Endothelial cell of hepatic sinusoid (primary cell): Measurements from ENCODE around the gene CEP41.

ENCODE experiments used
- in situ Hi-C: cut with HindIII; loops from 2 replicates; pipeline ENCODE4 v1.10.0; 2017; ENCODE audit warnings: low sequenced_read_pairs

CEP41 gene

GRCh38 chr7:130440527-130441365, at the start of gene CEP41:
Gene CEP41, minus strand, starts transcription at chr7:130441016. Its CDS starts 50 bp downstream, at chr7:130440966.
- in situ Hi-C loops: loop anchor here (5.0 kb wide), 1 partner anchor 88 kb away; no protein-coding TSS in a partner anchor

- in situ Hi-C loops: no loop called here
Measured at GRCh38 chr7:130490311-130490791, 49.5 kb upstream of the CEP41 start.

- in situ Hi-C loops: no loop called here
Measured at GRCh38 chr7:130489140-130489983, 48.5 kb upstream of the CEP41 start.

- in situ Hi-C loops: no loop called here
Measured at GRCh38 chr7:130488392-130489139, 47.8 kb upstream of the CEP41 start.

- in situ Hi-C loops: no loop called here
Measured at GRCh38 chr7:130486954-130487436, 46.2 kb upstream of the CEP41 start.

GRCh38 chr7:130486114-130486953, 45.5 kb upstream of the CEP41 start:
- in situ Hi-C loops: no loop called here

- in situ Hi-C loops: no loop called here
Measured at GRCh38 chr7:130485734-130486113, 44.9 kb upstream of the CEP41 start.

GRCh38 chr7:130483031-130483430, 42.2 kb upstream of the CEP41 start:
- in situ Hi-C loops: no loop called here

GRCh38 chr7:130481898-130482297, 41.1 kb upstream of the CEP41 start:
- in situ Hi-C loops: no loop called here

GRCh38 chr7:130479716-130480400, 39.0 kb upstream of the CEP41 start:
- in situ Hi-C loops: loop anchor here (10.0 kb wide), 1 partner anchor 185 kb away; the partner anchor contains the start of gene CPA4

- in situ Hi-C loops: loop anchor here (10.0 kb wide), 1 partner anchor 184 kb away; the partner anchor contains the start of gene CPA4
Measured at GRCh38 chr7:130478991-130479390, 38.2 kb upstream of the CEP41 start.

- in situ Hi-C loops: loop anchor here (10.0 kb wide), 1 partner anchor 182 kb away; the partner anchor contains the start of gene CPA4
Measured at GRCh38 chr7:130476297-130477150, 35.7 kb upstream of the CEP41 start.

- in situ Hi-C loops: loop anchor here (10.0 kb wide), 1 partner anchor 181 kb away; the partner anchor contains the start of gene CPA4
Measured at GRCh38 chr7:130475776-130476175, 35.0 kb upstream of the CEP41 start.

GRCh38 chr7:130473876-130474275, 33.1 kb upstream of the CEP41 start:
- in situ Hi-C loops: loop anchor here (10.0 kb wide), 1 partner anchor 179 kb away; the partner anchor contains the start of gene CPA4

GRCh38 chr7:130473289-130473688, 32.5 kb upstream of the CEP41 start:
- in situ Hi-C loops: loop anchor here (10.0 kb wide), 1 partner anchor 178 kb away; the partner anchor contains the start of gene CPA4

GRCh38 chr7:130471974-130472373, 31.2 kb upstream of the CEP41 start:
- in situ Hi-C loops: loop anchor here (10.0 kb wide), 1 partner anchor 177 kb away; the partner anchor contains the start of gene CPA4

GRCh38 chr7:130468612-130469011, 27.8 kb upstream of the CEP41 start:
- in situ Hi-C loops: no loop called here
